Pancreas (tissue), 10 donors: ENCODE results near the gene CXCL5. TPM values are rescaled to one million over a fixed set of nuclear protein-coding genes. Genes with fewer than 3 reads are reported as not detected.

ENCODE experiments used
- ATAC-seq, 4 donors: fragments of 200-7000 bp; cut with Tn5 transposase; one replicate each; pipeline versions ENCODE4 v1.8.0 to v1.9.1; 2020; ENCODE audit warnings: mild to moderate bottlenecking in 4 of 4, moderate library complexity in 4 of 4
- DNase-seq, 6 donors: peaks; one replicate each; pipeline ENCODE4 v3.0.0-alpha.2; 2020
- FAIRE-seq: peaks from 2 replicates; lab custom pipeline; 2012; peaks lifted over from hg19 to GRCh38; lab: Jason Lieb, UNC
- H3K27ac ChIP-seq, 4 donors: fragments of 200-600 bp; sonication (generic); 1 replicate in 3 of 4; 2 replicates in 1 of 4; pipeline versions ENCODE4 v1.5.0 to v1.8.0; 2020
- H3K27me3 ChIP-seq, 4 donors: fragments of 200-600 bp; one replicate each; pipeline ENCODE4 v1.8.0; 2021
- H3K36me3 ChIP-seq, 3 donors: fragments of 200-600 bp; sonication (generic) in 1 of 3; one replicate each; pipeline versions ENCODE4 v1.5.0 to v1.8.0; 2020 to 2021
- H3K4me1 ChIP-seq, 3 donors: fragments of 200-600 bp; one replicate each; pipeline ENCODE4 v1.8.0; 2021
- H3K4me3 ChIP-seq, 4 donors: fragments of 200-600 bp; sonication (generic) in 2 of 4; one replicate each; pipeline versions ENCODE4 v1.5.0 to v1.8.0; 2020 to 2021
- H3K9me3 ChIP-seq, 4 donors: fragments of 200-600 bp; one replicate each; pipeline ENCODE4 v1.8.0; 2021
- CTCF ChIP-seq, 4 donors: fragments of 200-600 bp; sonication (generic) in 3 of 4; IDR thresholded peaks; one replicate each; pipeline versions ENCODE4 v1.5.0 to v1.8.0; 2021; ENCODE audit warnings: antibody characterized with exemption in 4 of 4
- WGBS, 2 donors: extraction: QIAGEN DNeasy Blood & Tissue Kit; methylation state at CpG; one replicate each; pipeline ENCODE4 v1.1.7; 2013; 5-methylcytosine and 5-hydroxymethylcytosine counted together
- intact Hi-C, 3 donors: fragments of 100-400 bp; cut with DNase I; formaldehyde crosslinking; loops; one replicate each; pipeline versions ENCODE4 v1.11.1 to v1.14.2; 2022
- polyA plus RNA-seq, 2 donors: library from polyadenylated mRNA; stranded (reverse); fragments of 200-250 nt; gene quantifications; one replicate each; pipeline ENCODE4 v1.2.3, GENCODE V29; 2013
- total RNA-seq, 6 donors: library from RNA; stranded (reverse); fragmentation: NEBNext Ultra II Directional in 4 of 6; extraction: Animal tissue kit (Norgen Biotek cat#: 25700) in 4 of 6; gene quantifications; one replicate each; pipeline versions ENCODE4 v1.2.1 to v1.2.4, GENCODE V29; 2021 to 2023
- donor health status: healthy with polysubstance abuse.
- donor health status: DM: no; HTN: no; CAD: no; lungs with moderate emphysema.
- donor health status: DM: no; HTN: no; CAD: no.
- donor health status: control.
- donor health status: control.
- donor health status: Bipolar disorder and iron deficiency.
- donor health status: DM: yes; HTN: yes; CAD: no.
- donor health status: DM: no; HTN: no; CAD: no.
- donor health status: DM: no; HTN: no; CAD: no.
- donor health status: DM: yes; HTN: yes; CAD: no.

The CXCL5 gene
- total and polyA plus RNA-seq, 8 donors = 0.09 to 9.4 (median 0.29) TPM

GRCh38 chr4:73948990-73949706, 49.3 kb downstream of the CXCL5 start:
- no peak for TF ChIP-seq CTCF (IDR thresholded peaks at IDR 0.05)
- peak; percentile 50 to 80 (median 78) for ATAC-seq
- Histone ChIP-seq H3K9me3 (no peaks in the 10 kb centered on the region), H3K4me1 (peaks cover 0 to 8% (median 6%) of the 10 kb centered on the region in 3 donors), H3K27ac (no peak overlapping the region), H3K27me3 (no peaks in the 10 kb centered on the region), H3K4me3 (no peak overlapping the region), H3K36me3 (no peaks in the 10 kb centered on the region)
- FAIRE-seq = no peak
- WGBS, 2 donors = 36 to 38% methylated on average over 7 of the region's 7 CpGs
- intact Hi-C loops = no loop called here
- no peak for DNase-seq

- no peaks in the 10 kb centered on the region for H3K36me3 ChIP-seq
- peaks cover 0 to 8% (median 6%) of the 10 kb centered on the region in 3 donors for H3K4me1 ChIP-seq
- FAIRE-seq = no peak
- no peak for ATAC-seq
- no peak for DNase-seq
- H3K27me3 ChIP-seq = no peaks in the 10 kb centered on the region
- no peak overlapping the region for H3K4me3 ChIP-seq
- no peak overlapping the region for H3K27ac ChIP-seq
- 55 to 70% methylated on average over 1 of the region's 1 CpG for WGBS, 2 donors
- TF ChIP-seq CTCF (IDR thresholded peaks at IDR 0.05) = no peak
- H3K9me3 ChIP-seq = no peaks in the 10 kb centered on the region
- intact Hi-C loops = no loop called here
Observed at GRCh38 chr4:73948291-73948690, 50.2 kb downstream of the CXCL5 start.

GRCh38 chr4:73947239-73947985, 51.1 kb downstream of the CXCL5 start:
- Histone ChIP-seq H3K4me1 (peaks cover 0 to 8% (median 6%) of the 10 kb centered on the region in 3 donors), H3K27me3 (no peaks in the 10 kb centered on the region), H3K36me3 (no peaks in the 10 kb centered on the region), H3K9me3 (no peaks in the 10 kb centered on the region), H3K4me3 (no peak overlapping the region), H3K27ac (no peak overlapping the region)
- peak in 1 of 4 donors; percentile 45 for ATAC-seq
- FAIRE-seq = no peak
- intact Hi-C loops = no loop called here
- TF ChIP-seq CTCF (IDR thresholded peaks at IDR 0.05) = no peak
- DNase-seq = no peak
- 57 to 61% methylated on average over 3 of the region's 3 CpGs for WGBS, 2 donors

- Histone ChIP-seq H3K9me3 (no peaks in the 10 kb centered on the region), H3K27ac (no peak overlapping the region), H3K36me3 (no peaks in the 10 kb centered on the region), H3K4me3 (no peak overlapping the region), H3K27me3 (no peaks in the 10 kb centered on the region), H3K4me1 (peaks cover 0 to 8% (median 6%) of the 10 kb centered on the region in 3 donors)
- no peak for FAIRE-seq
- 57 to 65% methylated on average over 3 of the region's 3 CpGs for WGBS, 2 donors
- no peak for TF ChIP-seq CTCF (IDR thresholded peaks at IDR 0.05)
- intact Hi-C loops = no loop called here
- DNase-seq = no peak
- ATAC-seq = no peak
Observed at GRCh38 chr4:73945674-73946449, 52.6 kb downstream of the CXCL5 start.

Other genes starting within 250 kb of the CXCL5 start
- 10 to 100 TPM in 2 of 6 donors, 1 to 10 TPM in 1, under 1 TPM in 3; 0.65 to 65.6 (median 1.5) TPM for gene CXCL6, start 162.0 kb downstream of the CXCL5 start, total RNA-seq
- gene CXCL6, start 162.0 kb downstream of the CXCL5 start, polyA plus RNA-seq = 1 to 10 TPM; 2.0 to 6.4 TPM
- under 1 TPM in 1 of 6 donors, not detected in 5; 0.53 TPM for gene PF4V1, start 145.4 kb downstream of the CXCL5 start, total RNA-seq
- not detected for gene PF4V1, start 145.4 kb downstream of the CXCL5 start, polyA plus RNA-seq
- 10 to 100 TPM in 2 of 6 donors, 1 to 10 TPM in 4; 2.5 to 35.4 (median 6.3) TPM for gene CXCL1, start 129.3 kb downstream of the CXCL5 start, total RNA-seq
- gene CXCL1, start 129.3 kb downstream of the CXCL5 start, polyA plus RNA-seq = 10 to 100 TPM; 26.5 to 26.6 TPM
- gene PF4, start 16.6 kb downstream of the CXCL5 start, total RNA-seq = not detected
- under 1 TPM in 1 of 2 donors, not detected in 1; 0.19 TPM for gene PF4, start 16.6 kb downstream of the CXCL5 start, polyA plus RNA-seq
- gene PPBP, start 10.5 kb downstream of the CXCL5 start, total RNA-seq = under 1 TPM in 1 of 6 donors, not detected in 5; 0.31 TPM
- not detected for gene PPBP, start 10.5 kb downstream of the CXCL5 start, polyA plus RNA-seq
- gene CXCL3, start 40.0 kb upstream of the CXCL5 start, total RNA-seq = 1 to 10 TPM in 3 of 6 donors, under 1 TPM in 3; 0.60 to 7.3 (median 1.3) TPM
- 1 to 10 TPM; 2.2 to 2.5 TPM for gene CXCL3, start 40.0 kb upstream of the CXCL5 start, polyA plus RNA-seq
- 10 to 100 TPM; 15.0 to 99.7 (median 44.1) TPM for gene CXCL2, start 100.5 kb upstream of the CXCL5 start, total RNA-seq
- 100 to 1,000 TPM; 130 to 149 TPM for gene CXCL2, start 100.5 kb upstream of the CXCL5 start, polyA plus RNA-seq
- gene MTHFD2L, start 159.4 kb upstream of the CXCL5 start, total RNA-seq = 1 to 10 TPM; 4.9 to 8.0 (median 6.5) TPM
- gene MTHFD2L, start 159.4 kb upstream of the CXCL5 start, polyA plus RNA-seq = 10 to 100 TPM in 1 of 2 donors, 1 to 10 TPM in 1; 6.8 to 11.4 TPM